SK-N-SH (cell line): ENCODE results near the gene SLC22A15. TPM values are rescaled to one million over a fixed set of nuclear protein-coding genes. Genes with fewer than 3 reads are reported as not detected.

ENCODE experiments used
- CTCF ChIA-PET: fragments of 300-600, 350-600 bp; formaldehyde crosslinking; extraction: SDS; loops from one replicate; lab custom pipeline; 2021; lab: Yijun Ruan, JAX
- POLR2A ChIA-PET: fragments of 350-600 bp; sonication (Branson Sonifier 250); formaldehyde crosslinking; extraction: SDS; loops from one replicate; lab custom pipeline; 2020; ENCODE audit warnings: antibody characterized with exemption, inconsistent platforms; lab: Yijun Ruan, JAX
- DNase-seq: peaks from one replicate; pipeline ENCODE4 v3.0.0; 2012
- H2AFZ ChIP-seq: fragments of 200-600 bp; sonication (generic); 2 replicates; pipeline ENCODE4 v1.8.1; 2016; ENCODE audit warnings: antibody characterized with exemption, mild to moderate bottlenecking, low read depth
- H3F3A ChIP-seq: fragments of 200-600 bp; sonication (generic); replicated peaks from 2 replicates; pipeline ENCODE3; 2016; ENCODE audit warnings: antibody characterized with exemption, mild to moderate bottlenecking; ENCODE audit not compliant: insufficient read depth
- H3K27ac ChIP-seq, 2 experiments: fragments of 200-500 bp in 1 of 2; fragments of 200-600 bp in 1 of 2; sonication (Bioruptor generic) in 1 of 2; sonication (generic), shearing (Covaris generic) in 1 of 2; 2 replicates each; pipeline versions ENCODE4 v1.5.1 to v1.6.1; 2014 to 2016; ENCODE audit warnings: low read depth in 2 of 2, inconsistent platforms in 1 of 2, low read length in 1 of 2, mild to moderate bottlenecking in 1 of 2, mixed read lengths in 1 of 2
- H3K27me3 ChIP-seq: fragments of 200-600 bp; sonication (generic), shearing (Covaris generic); 2 replicates; pipeline ENCODE4 v1.6.1; 2016; ENCODE audit warnings: mixed run types; ENCODE audit not compliant: insufficient read depth
- H3K36me3 ChIP-seq, 2 experiments: fragments of 200-500 bp in 1 of 2; fragments of 200-600 bp in 1 of 2; sonication (Bioruptor generic) in 1 of 2; sonication (generic) in 1 of 2; replicated peaks in 1 of 2; 2 replicates each; pipeline versions ENCODE3 to v1.5.1; 2014 to 2016; ENCODE audit warnings: low read length in 1 of 2, mild to moderate bottlenecking in 1 of 2; ENCODE audit not compliant: insufficient read depth in 2 of 2, control insufficient read depth in 1 of 2
- H3K4me1 ChIP-seq, 2 experiments: fragments of 200-500 bp in 1 of 2; fragments of 200-600 bp in 1 of 2; sonication (Bioruptor generic) in 1 of 2; sonication (generic), shearing (Covaris generic) in 1 of 2; 2 replicates each; pipeline versions ENCODE4 v1.5.1 to v1.6.1; 2014 to 2016; ENCODE audit warnings: low read depth in 1 of 2, low read length in 1 of 2, mixed run types in 1 of 2; ENCODE audit not compliant: insufficient read depth in 2 of 2, control insufficient read depth in 1 of 2
- H3K4me2 ChIP-seq: fragments of 200-600 bp; sonication (generic), shearing (Covaris generic); 2 replicates; pipeline ENCODE4 v1.6.1; 2017; ENCODE audit warnings: mixed run types
- H3K4me3 ChIP-seq, 2 experiments: fragments of 200-500 bp in 1 of 2; fragments of 200-600 bp in 1 of 2; sonication (Bioruptor generic) in 1 of 2; sonication (generic), shearing (Covaris generic) in 1 of 2; 2 replicates each; pipeline versions ENCODE4 v1.5.1 to v1.8.1; 2014 to 2016; ENCODE audit warnings: low read depth in 2 of 2, inconsistent platforms in 1 of 2, low read length in 1 of 2, mild to moderate bottlenecking in 1 of 2, mixed read lengths in 1 of 2, moderate library complexity in 1 of 2
- H3K79me2 ChIP-seq: fragments of 200-600 bp; sonication (generic); 2 replicates; pipeline ENCODE4 v1.8.1; 2017; ENCODE audit warnings: mild to moderate bottlenecking; ENCODE audit not compliant: insufficient read depth
- H3K9ac ChIP-seq: fragments of 200-600 bp; sonication (generic); 2 replicates; pipeline ENCODE4 v1.6.1; 2017; ENCODE audit warnings: mixed run types
- H3K9me2 ChIP-seq: fragments of 200-600 bp; sonication (generic); 2 replicates; pipeline ENCODE4 v1.6.1; 2017; ENCODE audit warnings: mixed run types
- H3K9me3 ChIP-seq: fragments of 200-600 bp; sonication (generic); 2 replicates; pipeline ENCODE4 v1.6.1; 2017; ENCODE audit warnings: mixed run types, mild to moderate bottlenecking, moderate library complexity
- H4K20me1 ChIP-seq: fragments of 200-600 bp; sonication (generic); 2 replicates; pipeline ENCODE4 v1.6.1; 2017; ENCODE audit warnings: mild to moderate bottlenecking, mixed run types; ENCODE audit not compliant: insufficient read depth
- EZH2phosphoT487 ChIP-seq: fragments of 200-600 bp; sonication (generic); IDR thresholded peaks from 2 replicates; pipeline ENCODE4 v1.6.1; 2017; ENCODE audit warnings: low read depth, mixed run types, mild to moderate bottlenecking, antibody characterized with exemption, moderate library complexity, borderline replicate concordance
- FOXJ3 ChIP-seq: sonication (generic); formaldehyde crosslinking; IDR thresholded peaks from 2 replicates; pipeline ENCODE4 v1.5.1; 2020; ENCODE audit warnings: mild to moderate bottlenecking, missing genetic modification reagents
- FOXM1 ChIP-seq: IDR thresholded peaks from 2 replicates; pipeline ENCODE4 v1.4.0; 2012; ENCODE audit warnings: low read depth, mild to moderate bottlenecking
- GABPA ChIP-seq: IDR thresholded peaks from 2 replicates; pipeline ENCODE4 v1.4.0; 2012; ENCODE audit warnings: low read depth, mild to moderate bottlenecking
- GATA2 ChIP-seq: sonication (generic); formaldehyde crosslinking; IDR thresholded peaks from 2 replicates; pipeline ENCODE4 v1.5.0; 2020; ENCODE audit warnings: mild to moderate bottlenecking, missing genetic modification reagents
- JUND ChIP-seq: IDR thresholded peaks from 2 replicates; pipeline ENCODE4 v1.4.0; 2012
- MXI1 ChIP-seq: IDR thresholded peaks from 2 replicates; pipeline ENCODE4 v1.6.1; 2012; ENCODE audit warnings: mild to moderate bottlenecking, low read depth, low read length, improper control_type of control experiment
- NRF1 ChIP-seq: IDR thresholded peaks from 2 replicates; pipeline ENCODE4 v1.6.1; 2012; ENCODE audit warnings: low read depth, mild to moderate bottlenecking, low read length
- POLR2AphosphoS5 ChIP-seq: IDR thresholded peaks from 2 replicates; pipeline ENCODE4 v1.6.1; 2012; ENCODE audit warnings: low read depth, low read length
- RAD21 ChIP-seq: IDR thresholded peaks from 2 replicates; pipeline ENCODE4 v1.6.1; 2012; ENCODE audit warnings: mild to moderate bottlenecking, low read length
- RFX5 ChIP-seq: IDR thresholded peaks from 2 replicates; pipeline ENCODE4 v1.6.1; 2012; ENCODE audit warnings: mild to moderate bottlenecking, improper control_type of control experiment, low read length
- RXRA ChIP-seq: IDR thresholded peaks from 2 replicates; pipeline ENCODE4 v1.4.0; 2012; ENCODE audit warnings: low read depth, mild to moderate bottlenecking, borderline replicate concordance
- SIN3A ChIP-seq: IDR thresholded peaks from 2 replicates; pipeline ENCODE4 v1.6.1; 2012; ENCODE audit warnings: low read depth, mild to moderate bottlenecking, low read length, moderate library complexity, borderline replicate concordance
- SMC3 ChIP-seq: IDR thresholded peaks from 2 replicates; pipeline ENCODE4 v1.6.1; 2012; ENCODE audit warnings: low read depth, low read length, improper control_type of control experiment
- TAF1 ChIP-seq: IDR thresholded peaks from 2 replicates; pipeline ENCODE4 v1.6.1; 2012; ENCODE audit warnings: low read depth, mild to moderate bottlenecking, low read length, moderate library complexity, borderline replicate concordance
- YY1 ChIP-seq: IDR thresholded peaks from 2 replicates; pipeline ENCODE4 v1.4.0; 2012; ENCODE audit warnings: low read depth, mild to moderate bottlenecking
- WGBS: methylation state at CpG from one replicate; pipeline ENCODE4 v1.1.6; 2017; ENCODE audit warnings: low lambda C conversion rate; 5-methylcytosine and 5-hydroxymethylcytosine counted together
- polyA plus RNA-seq, 3 experiments: library from polyadenylated mRNA; depleted of rRNA; stranded (reverse); fragments of >200 nt; gene quantifications; 2 replicates each; pipeline ENCODE4 v1.2.3, GENCODE V29; 2012
- TF ChIP-seq, protein P1 (sequence below): fragments of 150-350 bp; IDR thresholded peaks from 2 replicates; pipeline ENCODE4 v1.6.1; 2017; ENCODE audit warnings: antibody characterized with exemption, low read length, low read depth, borderline replicate concordance
- TF ChIP-seq, protein P2 (sequence below): fragments of 200-600 bp; sonication (generic); IDR thresholded peaks from 2 replicates; pipeline ENCODE4 v1.6.1; 2017; ENCODE audit warnings: antibody characterized with exemption, mild to moderate bottlenecking, moderate library complexity

The SLC22A15 gene
- polyA plus RNA-seq, 1 of the 3 experiments (the other 2 are of a cell fraction) = 0.13 TPM

DNA sequence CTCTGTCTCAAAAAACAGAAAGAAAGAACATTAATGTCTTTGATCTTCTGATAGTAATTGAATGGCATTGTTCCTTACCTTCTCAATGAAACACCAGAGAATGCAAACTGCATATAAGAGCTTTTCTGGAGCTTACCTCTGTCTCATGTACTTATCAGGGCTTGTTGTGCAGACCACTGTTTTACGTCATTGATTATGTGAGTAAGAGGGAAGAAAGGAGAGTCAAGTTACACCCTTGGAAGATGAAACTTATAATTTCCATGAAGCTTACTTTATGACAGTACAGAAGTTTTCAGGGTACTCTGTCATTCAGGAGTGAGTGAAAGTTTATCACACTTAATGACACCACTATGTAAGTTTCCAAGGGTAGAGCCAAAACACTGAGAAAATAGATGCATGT lies 85.9 kb downstream of the SLC22A15 start:
- ChIA-PET POLR2A (no interaction called here), CTCF (interaction anchor here (1.5 kb wide), 1 partner anchor 49 kb away, joined by 3 read pairs; the partner anchor contains the start of gene MAB21L3)
- Histone ChIP-seq H2AFZ (no peak overlapping the region), H3K27me3 (no peaks in the 10 kb centered on the region), H3K4me2 (no peak overlapping the region), H3K9me2 (no peaks in the 10 kb centered on the region), H3K4me1 (no peaks in the 10 kb centered on the region), H3K9ac (no peak overlapping the region), H3K79me2 (no peaks in the 10 kb centered on the region), H3K4me3 (no peak overlapping the region), H3F3A (no peaks in the 10 kb centered on the region), H4K20me1 (no peaks in the 10 kb centered on the region), H3K36me3 (no peaks in the 10 kb centered on the region), H3K27ac (no peak overlapping the region), H3K9me3 (no peaks in the 10 kb centered on the region)
- no peak for TF ChIP-seq RAD21
- no peak for TF ChIP-seq NRF1
- no peak for TF ChIP-seq POLR2AphosphoS5
- no peak for TF ChIP-seq TAF1
- TF ChIP-seq GATA2 = no peak
- TF ChIP-seq MXI1 = no peak
- no peak for TF ChIP-seq GABPA
- TF ChIP-seq RXRA = no peak
- no peak for TF ChIP-seq FOXM1
- TF ChIP-seq RFX5 = no peak
- no peak for TF ChIP-seq FOXJ3 (CRISPR knock-in tag)
- TF ChIP-seq, protein P1, sequence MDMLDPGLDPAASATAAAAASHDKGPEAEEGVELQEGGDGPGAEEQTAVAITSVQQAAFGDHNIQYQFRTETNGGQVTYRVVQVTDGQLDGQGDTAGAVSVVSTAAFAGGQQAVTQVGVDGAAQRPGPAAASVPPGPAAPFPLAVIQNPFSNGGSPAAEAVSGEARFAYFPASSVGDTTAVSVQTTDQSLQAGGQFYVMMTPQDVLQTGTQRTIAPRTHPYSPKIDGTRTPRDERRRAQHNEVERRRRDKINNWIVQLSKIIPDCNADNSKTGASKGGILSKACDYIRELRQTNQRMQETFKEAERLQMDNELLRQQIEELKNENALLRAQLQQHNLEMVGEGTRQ = no peak
- no peak for DNase-seq
- WGBS = 62% methylated on average over 1 of the region's 1 CpG

DNA sequence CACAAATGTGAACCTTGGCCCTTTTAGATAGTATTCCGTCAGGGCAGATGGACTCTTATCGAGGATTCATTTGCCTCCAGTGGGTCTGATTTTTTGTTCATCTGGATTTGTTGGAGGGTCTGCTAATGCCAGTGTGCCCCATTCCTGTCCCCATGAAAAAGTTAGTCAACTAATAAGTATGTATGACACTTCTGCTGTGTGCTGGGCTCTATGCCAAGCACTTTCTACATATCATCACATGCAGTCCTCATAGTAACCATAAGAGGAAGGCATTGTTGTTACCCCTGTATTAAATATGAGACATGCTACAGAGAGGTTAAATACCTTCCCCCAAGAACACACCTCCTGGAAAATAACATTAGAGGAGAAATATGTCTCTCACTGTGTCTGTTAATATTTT lies 88.3 kb downstream of the SLC22A15 start:
- no peak overlapping the region for H3K27ac ChIP-seq

More for the DNA sequence above, 88.3 kb downstream of the SLC22A15 start:
- Histone ChIP-seq H3K9ac (no peak overlapping the region), H4K20me1 (no peaks in the 10 kb centered on the region), H3F3A (no peaks in the 10 kb centered on the region), H3K4me2 (no peak overlapping the region), H3K9me3 (no peaks in the 10 kb centered on the region), H3K9me2 (no peaks in the 10 kb centered on the region), H3K4me1 (no peaks in the 10 kb centered on the region), H2AFZ (no peak overlapping the region), H3K27me3 (no peaks in the 10 kb centered on the region), H3K36me3 (no peaks in the 10 kb centered on the region), H3K79me2 (no peaks in the 10 kb centered on the region), H3K4me3 (no peak overlapping the region)
- 81% methylated on average over 2 of the region's 2 CpGs for WGBS
- no peak for DNase-seq
- CTCF ChIA-PET = no interaction called here
- POLR2A ChIA-PET = no interaction called here
- TF ChIP-seq SIN3A (no peak), GATA2 (no peak), YY1 (no peak), JUND (no peak), SMC3 (no peak), RFX5 (no peak), EZH2phosphoT487 (no peak), NRF1 (no peak), MXI1 (no peak)
- TF ChIP-seq, protein P2, sequence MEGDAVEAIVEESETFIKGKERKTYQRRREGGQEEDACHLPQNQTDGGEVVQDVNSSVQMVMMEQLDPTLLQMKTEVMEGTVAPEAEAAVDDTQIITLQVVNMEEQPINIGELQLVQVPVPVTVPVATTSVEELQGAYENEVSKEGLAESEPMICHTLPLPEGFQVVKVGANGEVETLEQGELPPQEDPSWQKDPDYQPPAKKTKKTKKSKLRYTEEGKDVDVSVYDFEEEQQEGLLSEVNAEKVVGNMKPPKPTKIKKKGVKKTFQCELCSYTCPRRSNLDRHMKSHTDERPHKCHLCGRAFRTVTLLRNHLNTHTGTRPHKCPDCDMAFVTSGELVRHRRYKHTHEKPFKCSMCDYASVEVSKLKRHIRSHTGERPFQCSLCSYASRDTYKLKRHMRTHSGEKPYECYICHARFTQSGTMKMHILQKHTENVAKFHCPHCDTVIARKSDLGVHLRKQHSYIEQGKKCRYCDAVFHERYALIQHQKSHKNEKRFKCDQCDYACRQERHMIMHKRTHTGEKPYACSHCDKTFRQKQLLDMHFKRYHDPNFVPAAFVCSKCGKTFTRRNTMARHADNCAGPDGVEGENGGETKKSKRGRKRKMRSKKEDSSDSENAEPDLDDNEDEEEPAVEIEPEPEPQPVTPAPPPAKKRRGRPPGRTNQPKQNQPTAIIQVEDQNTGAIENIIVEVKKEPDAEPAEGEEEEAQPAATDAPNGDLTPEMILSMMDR = no peak
